Ecto neural progenitor cell (in vitro differentiated cells): ENCODE measurements around the gene TUBA1A.
"Not testable (repeated sequence)": the region's sequence is repeated elsewhere in the genome, so short reads cannot be mapped to it uniquely, and the experiment has no call there.

Source experiments
- DNase-seq: peaks from one replicate; pipeline ENCODE4 v3.0.0-alpha.2; 2018; ENCODE audit warnings: low spot score

TUBA1A gene

GRCh38 chr12:49188916-49189367 lies at the start of gene TUBA1A:
TSS of gene TUBA1A (minus strand) at chr12:49189080. CDS start at chr12:49188979, 101 bp downstream.
- DNase-seq, result peak; percentile 99

DNA sequence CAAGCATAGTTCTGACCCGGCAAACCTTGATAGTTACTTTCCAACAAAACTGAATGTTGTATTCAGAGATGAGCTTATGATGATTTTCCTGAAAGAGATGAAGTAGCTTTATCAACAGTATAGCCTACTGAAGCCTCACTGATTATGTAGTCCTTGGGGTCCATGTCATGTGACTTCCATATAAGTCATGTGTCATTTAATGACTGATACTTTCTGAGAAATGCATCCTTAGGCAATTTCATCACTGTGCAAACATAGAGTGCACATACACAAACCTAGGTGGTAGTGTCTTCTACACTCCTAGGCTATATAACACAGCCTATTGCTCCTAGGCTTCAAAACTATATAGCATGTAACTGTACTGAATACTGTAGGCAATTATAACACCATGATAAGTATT lies 47.5 kb upstream of the TUBA1A start:
- no peak for DNase-seq

DNA sequence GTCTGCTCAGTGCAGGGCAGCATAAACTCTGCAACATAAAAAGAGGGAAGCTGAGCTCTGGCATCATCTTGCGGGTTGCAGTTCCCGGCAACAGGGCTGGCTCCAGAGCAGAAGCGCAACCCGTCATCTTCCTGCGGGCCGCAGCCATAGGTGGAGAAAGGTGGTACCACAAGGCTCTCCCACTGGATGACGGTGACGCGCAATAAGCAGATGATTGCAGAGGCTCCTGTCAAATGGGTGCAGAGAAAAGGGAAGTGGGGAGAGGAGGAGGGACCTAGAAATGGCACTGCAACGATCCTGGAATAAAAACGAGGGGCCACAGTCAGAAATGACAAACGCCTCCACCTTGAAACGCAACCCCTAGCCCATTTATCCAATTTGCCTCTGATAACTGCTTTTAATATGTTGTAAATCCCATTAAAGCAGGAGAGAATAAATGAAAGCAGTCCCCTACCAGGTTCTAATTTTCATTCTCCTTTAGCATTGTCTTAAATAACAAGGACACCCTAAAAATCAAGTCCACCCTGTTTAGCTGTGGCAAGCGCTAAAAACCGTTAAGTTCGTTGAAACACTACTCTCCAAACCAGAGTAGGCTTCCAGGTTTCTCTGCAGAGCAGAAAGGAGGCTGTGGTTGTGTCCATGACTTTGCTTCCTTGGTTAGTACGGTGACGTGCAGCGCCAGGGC lies 45.1 kb upstream of the TUBA1A start:
- no peak for DNase-seq

- peak; percentile 90 for DNase-seq
Measured at GRCh38 chr12:49232940-49233841, 44.3 kb upstream of the TUBA1A start.

- DNase-seq, result no peak
Measured at GRCh38 chr12:49231878-49232655, 43.2 kb upstream of the TUBA1A start.

GRCh38 chr12:49230805-49231194 lies 41.9 kb upstream of the TUBA1A start:
- DNase-seq, result no peak

- no peak for DNase-seq
Measured at GRCh38 chr12:49230176-49230804, 41.4 kb upstream of the TUBA1A start.

- DNase-seq, result no peak
Measured at GRCh38 chr12:49228653-49229052, 39.8 kb upstream of the TUBA1A start.

- DNase-seq, result no peak
Measured at GRCh38 chr12:49227713-49228112, 38.8 kb upstream of the TUBA1A start.

DNA sequence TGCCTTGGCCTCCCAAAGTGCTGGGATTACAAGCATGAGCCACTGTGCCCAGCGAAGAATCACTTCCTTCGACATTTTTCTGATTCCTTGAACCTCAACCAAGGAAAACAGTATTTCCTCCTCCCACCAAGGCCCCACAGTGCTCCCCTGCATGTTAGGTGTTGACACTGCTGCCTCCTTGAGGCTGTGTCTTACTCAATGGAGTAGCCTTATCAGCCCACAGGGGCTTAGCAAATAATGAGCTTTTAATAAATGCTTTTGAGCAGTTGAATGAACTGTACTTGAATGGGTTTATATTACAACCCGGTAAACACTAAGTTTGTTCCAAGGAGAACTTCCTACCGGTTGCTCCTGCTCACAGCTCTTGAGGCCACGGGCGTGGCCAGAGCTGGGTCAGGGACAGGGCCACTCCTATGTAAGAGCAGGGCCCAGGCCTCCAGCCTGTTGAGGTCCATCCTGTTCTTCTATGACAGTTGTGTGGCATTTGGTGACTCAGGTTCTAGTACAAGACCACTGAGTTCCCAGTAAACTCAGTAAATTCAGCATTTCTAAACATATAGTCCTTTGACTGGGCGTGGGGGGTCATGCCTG lies 36.8 kb upstream of the TUBA1A start:
- no peak for DNase-seq

GRCh38 chr12:49223590-49224369 lies 34.9 kb upstream of the TUBA1A start:
- no peak for DNase-seq

DNA sequence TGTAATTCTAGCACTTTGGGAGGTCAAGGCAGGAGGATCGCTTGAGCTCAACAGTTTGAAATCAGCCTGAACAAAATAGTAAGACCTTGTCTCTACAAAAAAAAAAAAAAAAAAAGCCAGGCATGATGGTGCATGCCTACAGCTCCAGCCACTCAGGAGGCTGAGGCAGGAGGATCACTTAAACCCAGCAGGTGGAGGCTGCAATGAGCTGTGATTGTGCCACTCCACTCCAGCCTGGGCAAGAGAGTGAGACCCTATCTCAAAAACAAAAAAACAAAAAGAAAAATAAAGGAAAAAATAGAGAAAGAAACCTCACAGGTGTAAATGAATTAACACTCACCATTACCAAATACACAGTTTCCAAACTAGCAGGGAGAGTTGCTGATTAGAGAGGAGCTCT lies 34.2 kb upstream of the TUBA1A start:
- DNase-seq, result no peak

DNA sequence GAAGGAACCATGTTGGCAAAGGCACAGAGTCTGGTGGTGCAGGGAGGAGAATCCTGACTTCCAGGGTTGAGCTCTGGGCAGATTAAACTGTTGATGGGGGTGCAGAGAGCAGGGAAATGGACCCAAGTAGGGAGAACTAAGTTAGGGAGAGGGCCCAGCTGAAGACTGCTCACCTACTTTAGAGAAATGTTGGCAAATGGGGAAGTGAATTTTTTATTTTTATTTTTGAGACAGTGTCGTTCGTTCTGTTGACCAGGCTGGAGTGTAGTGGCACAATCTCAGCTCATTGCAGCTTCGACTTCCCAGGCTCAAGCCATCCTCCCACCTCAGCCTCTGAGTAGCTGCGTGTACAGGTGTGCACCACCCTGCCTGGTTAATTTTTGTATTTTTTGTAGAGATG lies 32.1 kb upstream of the TUBA1A start:
- DNase-seq, result no peak

DNA sequence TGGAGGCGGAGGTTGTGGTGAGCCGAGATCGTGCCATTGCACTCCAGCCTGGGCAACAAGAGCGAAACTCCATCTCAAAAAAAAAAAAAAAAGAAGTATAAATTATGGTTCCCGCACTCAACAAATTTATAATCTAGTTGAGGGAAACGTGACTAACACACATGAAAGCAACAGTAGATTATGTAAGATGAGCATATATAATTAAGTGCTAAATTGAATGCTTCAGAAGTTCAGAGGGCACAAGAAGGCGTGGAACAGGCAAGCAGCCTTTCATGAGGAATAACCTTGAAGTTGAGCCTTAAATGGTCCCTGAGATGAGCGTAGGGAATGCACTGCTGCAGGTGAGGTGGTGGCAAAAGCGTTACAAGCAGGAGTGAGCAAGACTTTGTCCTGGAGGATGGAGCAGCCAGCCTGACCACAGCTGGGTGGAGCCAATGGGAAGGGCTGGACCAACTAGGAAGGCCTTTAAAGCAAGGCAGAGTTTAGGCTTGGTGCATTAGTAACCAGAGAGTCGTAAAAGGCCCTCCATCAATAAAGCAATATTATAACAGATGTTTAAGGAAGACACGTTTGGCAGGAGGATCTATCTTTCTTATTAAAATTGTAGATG lies 30.6 kb upstream of the TUBA1A start:
- DNase-seq, result no peak

DNA sequence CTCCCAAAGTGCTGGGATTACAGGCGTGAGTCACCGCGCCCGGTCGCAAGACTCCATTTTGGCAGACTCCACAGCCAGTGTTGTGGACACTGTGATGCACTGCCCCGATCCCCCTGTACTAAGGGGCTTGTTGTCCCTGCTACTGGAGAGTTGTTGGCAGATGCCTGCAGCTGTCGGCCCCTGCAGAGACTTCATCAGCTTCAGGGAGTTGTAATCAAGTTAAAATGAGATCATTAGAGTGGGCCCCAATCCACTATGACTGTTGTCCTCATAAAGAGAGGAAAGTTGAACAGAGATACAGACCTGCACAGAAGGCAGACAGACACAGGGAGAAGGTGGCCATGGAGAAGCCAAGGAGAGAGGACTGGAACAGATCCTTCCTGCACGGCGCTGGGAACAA lies 23.7 kb upstream of the TUBA1A start:
- DNase-seq, result no peak

- DNase-seq, result not testable (repeated sequence)
Measured at GRCh38 chr12:49210703-49211102, 21.8 kb upstream of the TUBA1A start.

DNA sequence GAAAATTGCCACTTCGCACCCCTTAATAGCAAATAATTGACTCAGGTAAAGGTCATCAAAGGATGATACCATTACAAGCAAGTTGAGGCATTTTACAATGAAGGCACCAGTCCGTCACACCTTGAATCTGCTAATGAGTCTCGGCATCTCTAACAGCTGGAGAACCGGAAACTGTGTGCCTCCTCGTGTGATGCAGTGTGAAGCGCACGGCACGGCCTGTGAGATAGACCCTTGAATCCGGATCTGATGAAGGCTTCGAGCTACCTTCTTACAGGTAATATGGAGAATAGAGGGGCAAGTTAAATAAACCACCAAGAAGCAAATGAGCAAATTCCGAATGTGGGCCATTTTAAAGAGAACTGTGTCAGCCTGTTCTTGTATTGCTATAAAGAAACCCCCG lies 19.8 kb upstream of the TUBA1A start:
- DNase-seq, result peak; percentile 44

DNA sequence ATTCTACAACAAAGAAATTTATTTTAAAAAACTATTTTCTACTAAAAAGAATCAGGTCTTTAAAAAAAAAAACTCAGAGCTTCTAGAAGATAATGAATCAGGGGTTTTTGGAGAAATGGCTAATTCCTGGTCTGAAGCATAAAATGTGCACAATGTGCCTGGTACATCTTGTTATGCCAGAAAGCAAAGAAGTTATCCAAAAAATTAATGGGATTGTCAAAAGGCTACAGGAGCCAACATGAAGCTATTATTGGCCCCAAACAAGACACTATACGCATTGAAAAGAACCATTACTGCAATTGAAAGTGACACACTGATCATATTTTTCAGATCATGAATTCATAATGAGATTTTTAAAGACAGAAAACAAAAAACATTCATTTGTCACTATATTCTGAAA lies 19.3 kb upstream of the TUBA1A start:
- no peak for DNase-seq

GRCh38 chr12:49206389-49206788 lies 17.5 kb upstream of the TUBA1A start:
- no peak for DNase-seq

DNA sequence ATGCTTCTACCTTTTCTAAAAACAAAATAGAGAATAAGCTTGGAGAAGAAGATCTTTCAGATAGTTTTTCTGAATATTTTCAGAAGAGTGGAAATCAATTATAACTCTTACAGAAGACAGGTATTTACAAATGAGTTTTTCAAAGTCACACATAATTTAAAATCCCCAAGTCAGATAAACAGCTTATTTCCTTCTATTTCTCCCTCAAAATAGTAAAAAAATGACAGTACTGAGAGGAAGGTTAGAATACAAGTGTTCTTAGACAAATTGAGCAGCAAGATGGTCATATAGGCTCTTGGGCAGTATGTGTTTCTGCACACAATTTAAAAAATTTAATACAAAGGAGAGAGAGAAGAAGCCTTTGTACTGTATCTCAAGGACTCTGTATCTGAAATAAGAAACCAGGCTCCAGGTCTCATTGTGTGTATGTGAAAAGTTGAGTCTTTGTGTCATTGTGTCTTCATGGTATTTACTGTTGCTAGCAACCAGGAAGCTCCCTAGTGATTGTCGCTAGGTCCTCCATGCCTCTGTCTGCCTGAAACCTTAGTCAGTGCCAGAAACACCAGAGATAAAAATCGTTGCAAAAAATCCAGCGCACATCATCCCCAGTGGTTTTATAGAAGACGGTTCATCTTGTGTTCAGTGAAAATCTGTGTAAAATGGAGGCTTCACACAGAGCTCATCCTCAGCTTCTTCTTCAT lies 12.9 kb upstream of the TUBA1A start:
- no peak for DNase-seq
